Measurements from ENCODE around the gene STK10.
A peak's percentile ranks its signal among the peaks of the same experiment; 100 is the strongest.

Gene STK10

DNA sequence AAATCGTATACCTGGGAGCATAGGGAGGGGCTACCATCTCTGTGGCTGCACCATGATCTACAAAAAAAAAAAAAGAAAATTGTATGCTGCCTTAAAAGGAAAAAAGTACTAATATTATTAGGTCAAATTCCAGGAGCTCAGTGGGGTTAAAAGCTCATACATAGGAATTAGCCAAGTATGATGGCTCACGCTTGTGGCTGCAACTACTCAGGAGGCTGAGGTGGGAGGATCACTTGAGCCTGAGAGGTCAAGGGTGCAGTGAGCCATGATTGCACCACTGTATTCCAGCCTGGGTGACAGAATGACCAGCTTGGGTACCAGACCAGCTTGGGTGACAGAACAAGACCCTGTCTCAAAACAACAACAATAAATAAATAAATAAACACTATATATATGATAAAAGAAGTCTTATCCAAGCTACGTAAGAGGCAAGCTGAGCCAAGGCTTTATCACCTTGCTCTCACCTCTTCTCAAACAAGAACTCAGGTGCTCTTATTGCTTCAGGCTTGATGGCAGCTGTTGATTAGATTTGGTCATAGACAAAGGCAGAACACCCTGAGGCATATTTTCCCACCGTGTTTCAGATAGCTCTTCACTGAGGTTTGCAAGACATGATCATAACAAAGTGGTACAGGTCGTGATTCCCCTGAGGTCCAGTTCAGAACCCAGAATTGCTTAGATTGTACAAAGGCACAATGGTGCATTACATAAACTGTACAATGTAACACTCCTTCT lies 178.3 kb downstream of the STK10 start:
- H3K27me3 Mint-ChIP-seq: no peaks in the 10 kb centered on the region
- H3K27ac Mint-ChIP-seq: no peak overlapping the region
- H3K4me1 Mint-ChIP-seq (ENCODE audit: low read depth): peaks cover 31% of the 10 kb centered on the region
- peaks cover 3% of the 10 kb centered on the region for H3K36me3 Mint-ChIP-seq
- H3K4me3 Mint-ChIP-seq: no peak overlapping the region
- H3K9me3 Mint-ChIP-seq (ENCODE audit: low read depth): no peaks in the 10 kb centered on the region

DNA sequence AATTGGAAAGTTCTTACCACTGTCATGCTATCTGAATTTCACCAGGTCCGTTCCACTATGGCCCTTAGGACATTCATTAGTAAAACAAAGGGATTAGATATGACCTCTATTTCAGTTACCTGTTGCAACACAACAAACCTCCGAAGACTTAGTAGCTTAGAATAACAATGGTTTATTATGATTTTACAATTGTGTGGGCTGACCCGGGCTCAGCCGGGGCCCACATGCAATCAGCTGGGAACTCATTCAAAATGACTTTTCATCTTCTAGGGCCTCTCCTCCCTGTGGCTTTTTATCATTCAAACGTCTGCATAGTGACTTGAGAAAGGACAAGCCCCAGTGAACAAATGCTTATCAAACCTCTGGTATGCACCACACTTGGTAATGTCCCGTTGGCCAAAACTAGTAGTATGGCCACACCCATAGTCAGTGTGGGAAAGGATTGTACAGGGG lies 179.3 kb downstream of the STK10 start:
- Mint-ChIP-seq H3K27ac (peak overlapping the region; percentile 100), H3K4me3 (no peak overlapping the region), H3K9me3 (ENCODE audit: low read depth) (no peaks in the 10 kb centered on the region), H3K27me3 (no peaks in the 10 kb centered on the region), H3K4me1 (ENCODE audit: low read depth) (peaks cover 37% of the 10 kb centered on the region), H3K36me3 (peaks cover 3% of the 10 kb centered on the region)

DNA sequence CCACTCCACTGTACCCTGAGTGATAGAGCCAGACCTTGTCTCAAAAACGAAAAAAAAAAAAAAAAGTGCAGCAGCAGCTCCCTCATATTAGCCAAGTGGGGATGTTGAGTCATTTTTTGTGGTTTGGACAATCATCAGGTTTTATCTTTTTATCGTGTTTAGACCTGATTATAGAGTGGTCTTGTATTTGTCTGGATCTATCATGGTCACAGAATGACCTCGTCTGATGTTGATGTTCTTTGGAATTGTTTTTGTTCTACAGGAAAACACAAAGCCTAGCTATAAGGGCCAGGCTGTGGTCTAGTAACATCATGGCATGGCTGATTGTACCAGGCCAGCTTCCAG lies 179.9 kb downstream of the STK10 start:
- peaks cover 3% of the 10 kb centered on the region for H3K36me3 Mint-ChIP-seq
- H3K27ac Mint-ChIP-seq: peak overlapping the region; percentile 100
- H3K4me3 Mint-ChIP-seq: peak overlapping the region; percentile 100
- H3K27me3 Mint-ChIP-seq: no peaks in the 10 kb centered on the region
- peaks cover 43% of the 10 kb centered on the region for H3K4me1 Mint-ChIP-seq (ENCODE audit: low read depth)
- no peaks in the 10 kb centered on the region for H3K9me3 Mint-ChIP-seq (ENCODE audit: low read depth)

DNA sequence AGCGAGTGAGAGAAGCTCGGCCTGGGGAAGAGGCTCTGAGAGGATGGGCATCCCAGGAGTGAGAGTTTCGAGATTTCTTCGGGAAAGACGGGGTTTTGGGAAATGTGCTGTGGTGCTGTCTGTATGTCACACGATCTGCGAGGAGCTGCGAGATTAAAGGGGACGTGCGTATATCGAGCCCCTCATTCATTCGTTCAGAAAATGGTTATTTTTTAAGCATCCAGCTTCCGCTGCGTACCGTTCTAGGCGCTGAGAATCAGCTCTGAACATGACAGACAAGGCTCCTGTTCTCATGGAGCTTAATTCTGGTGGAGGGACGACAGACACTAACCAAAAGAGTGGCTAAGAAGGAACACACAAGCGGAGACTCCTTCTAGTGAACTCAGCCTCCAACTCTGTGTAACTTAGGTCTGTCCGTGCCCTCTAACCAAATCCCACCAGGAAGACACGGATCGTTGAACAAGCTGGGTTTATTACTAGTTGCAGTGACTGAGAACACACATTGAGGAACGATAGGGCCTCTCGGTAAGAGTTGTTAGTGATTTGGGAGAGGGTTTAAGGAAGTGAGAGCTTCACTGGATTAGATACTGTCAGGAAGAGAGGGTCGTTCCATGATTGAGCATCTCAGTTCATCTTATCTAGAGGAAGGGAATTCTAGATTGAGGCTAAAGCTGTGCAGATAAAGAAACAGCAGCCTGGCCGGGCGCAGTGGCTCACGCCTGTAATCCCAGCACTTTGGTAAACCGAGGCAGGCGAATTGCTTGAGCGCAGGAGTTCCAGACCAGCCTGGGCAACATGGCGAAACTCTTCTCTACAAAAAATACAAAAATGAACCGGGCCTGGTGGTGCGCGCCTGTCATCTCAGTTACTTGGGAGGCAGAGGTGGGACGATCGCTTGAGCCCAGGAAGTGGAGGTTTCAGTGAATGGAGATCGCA lies 180.6 kb downstream of the STK10 start:
- peak overlapping the region; percentile 100 for H3K4me3 Mint-ChIP-seq
- peaks cover 3% of the 10 kb centered on the region for H3K36me3 Mint-ChIP-seq
- no peaks in the 10 kb centered on the region for H3K9me3 Mint-ChIP-seq (ENCODE audit: low read depth)
- H3K4me1 Mint-ChIP-seq (ENCODE audit: low read depth): peaks cover 50% of the 10 kb centered on the region
- H3K27me3 Mint-ChIP-seq: no peaks in the 10 kb centered on the region
- peak overlapping the region; percentile 100 for H3K27ac Mint-ChIP-seq

DNA sequence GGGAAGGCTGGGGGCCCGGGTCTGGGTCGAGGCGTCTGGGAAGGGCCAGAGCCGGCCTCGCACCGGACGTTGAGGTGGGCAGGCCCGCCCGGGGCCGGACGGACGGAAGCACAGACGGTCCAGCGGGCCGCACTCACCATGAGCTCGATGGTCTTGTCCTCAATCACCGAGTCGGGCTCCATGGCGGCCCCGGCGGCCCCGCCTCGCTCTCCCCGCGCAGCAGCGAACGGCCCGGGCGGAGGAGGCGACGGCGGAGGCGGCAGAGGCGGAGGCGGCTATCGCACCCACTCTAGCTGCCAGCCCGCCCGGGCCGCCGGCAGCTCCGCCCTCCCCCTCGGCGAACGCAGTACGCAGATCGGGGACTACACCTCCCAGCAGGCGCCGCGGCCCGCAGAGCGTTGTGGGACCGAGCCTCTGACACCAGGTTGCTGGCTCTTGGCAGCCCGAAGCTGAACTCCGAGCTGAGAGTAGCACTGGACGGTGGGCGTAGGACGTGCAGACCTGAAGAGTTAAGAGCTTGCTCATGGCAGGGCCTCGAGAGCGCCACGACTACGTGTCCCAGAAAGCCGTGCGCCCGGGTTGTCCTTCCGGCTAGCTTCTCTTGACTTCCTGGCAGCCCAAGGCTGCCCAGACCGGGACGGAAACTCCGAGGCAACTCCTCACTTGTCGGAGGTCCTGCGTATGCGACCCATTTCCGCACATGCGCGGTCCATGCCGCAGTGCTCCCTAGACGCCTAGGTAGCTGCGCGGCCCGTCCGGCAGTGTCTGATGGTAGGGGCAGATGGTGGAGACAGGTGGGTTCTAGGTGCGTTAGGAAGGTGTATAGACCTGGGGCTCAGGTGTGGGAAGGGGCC lies 181.5 kb downstream of the STK10 start, which contains the start of gene FBXW11:
Gene FBXW11 (minus strand): TSS at position 318 of the 854 bp plus-strand sequence. CDS start 136 bp downstream, at position 182.
- no peaks in the 10 kb centered on the region for H3K9me3 Mint-ChIP-seq (ENCODE audit: low read depth)

DNA sequence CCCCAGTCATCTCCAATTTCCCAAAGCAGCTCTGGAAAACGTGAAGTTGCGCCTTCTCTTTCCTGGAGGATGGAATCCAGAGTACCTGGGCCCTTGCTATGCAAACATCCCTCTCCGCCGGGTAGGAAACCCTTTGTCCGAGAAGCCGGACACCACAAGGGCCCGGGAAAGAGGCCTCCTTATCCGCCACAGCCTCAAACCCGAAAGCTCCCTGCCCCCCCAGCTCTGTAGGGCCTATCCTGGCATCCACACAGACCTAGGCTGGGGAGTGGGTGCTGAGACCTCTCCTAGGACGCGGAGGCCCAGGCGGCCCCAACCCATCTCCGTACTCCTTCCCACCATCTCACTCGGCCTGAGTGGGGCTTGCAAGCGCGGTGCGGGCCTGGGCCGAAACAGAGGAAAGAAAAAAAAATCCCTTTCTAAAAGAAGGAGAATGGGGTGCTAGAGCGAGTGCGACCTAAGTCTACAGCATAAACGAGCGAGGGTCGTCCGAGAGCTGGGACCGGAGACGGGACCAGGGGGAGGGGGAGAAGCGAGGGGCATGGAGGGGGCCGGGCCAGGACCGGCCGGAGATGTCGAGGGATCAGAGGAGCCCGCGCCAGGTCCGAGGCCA lies 182.2 kb downstream of the STK10 start:
- H3K36me3 Mint-ChIP-seq: peaks cover 3% of the 10 kb centered on the region
- no peaks in the 10 kb centered on the region for H3K9me3 Mint-ChIP-seq (ENCODE audit: low read depth)
- no peaks in the 10 kb centered on the region for H3K27me3 Mint-ChIP-seq
- H3K4me3 Mint-ChIP-seq: peak overlapping the region; percentile 93
- H3K4me1 Mint-ChIP-seq (ENCODE audit: low read depth): peaks cover 66% of the 10 kb centered on the region
- H3K27ac Mint-ChIP-seq: peak overlapping the region; percentile 95

More for the DNA sequence above, 181.5 kb downstream of the STK10 start, which contains the start of gene FBXW11:
- Mint-ChIP-seq H3K36me3 (peaks cover 3% of the 10 kb centered on the region), H3K4me3 (peak within 1 kb of the TSS; percentile 100), H3K4me1 (ENCODE audit: low read depth) (peaks cover 59% of the 10 kb centered on the region), H3K27me3 (no peaks in the 10 kb centered on the region), H3K27ac (peak within 1 kb of the TSS; percentile 100)

DNA sequence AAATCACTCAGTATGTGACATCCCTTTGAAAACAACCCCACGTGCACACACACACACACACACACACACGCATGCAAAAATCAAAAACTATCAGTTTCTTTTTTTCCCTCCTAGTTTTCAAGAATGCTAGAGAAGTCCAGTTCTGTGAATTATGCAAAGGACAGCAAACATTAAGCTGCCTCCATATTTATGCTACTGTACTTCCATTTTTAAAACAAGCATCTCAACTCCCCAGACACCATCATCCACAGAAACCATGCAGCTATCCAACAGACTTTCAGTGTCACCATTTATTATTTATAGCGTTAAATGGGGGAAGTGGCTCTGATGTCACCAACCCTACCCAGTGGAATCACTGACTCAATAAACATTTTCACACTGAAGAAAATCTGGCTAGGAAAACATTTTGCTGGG lies 183.2 kb downstream of the STK10 start:
- Mint-ChIP-seq H3K27me3 (no peaks in the 10 kb centered on the region), H3K9me3 (ENCODE audit: low read depth) (no peaks in the 10 kb centered on the region), H3K4me1 (ENCODE audit: low read depth) (peaks cover 76% of the 10 kb centered on the region), H3K4me3 (peak overlapping the region; percentile 93), H3K36me3 (peaks cover 3% of the 10 kb centered on the region), H3K27ac (peak overlapping the region; percentile 95)

DNA sequence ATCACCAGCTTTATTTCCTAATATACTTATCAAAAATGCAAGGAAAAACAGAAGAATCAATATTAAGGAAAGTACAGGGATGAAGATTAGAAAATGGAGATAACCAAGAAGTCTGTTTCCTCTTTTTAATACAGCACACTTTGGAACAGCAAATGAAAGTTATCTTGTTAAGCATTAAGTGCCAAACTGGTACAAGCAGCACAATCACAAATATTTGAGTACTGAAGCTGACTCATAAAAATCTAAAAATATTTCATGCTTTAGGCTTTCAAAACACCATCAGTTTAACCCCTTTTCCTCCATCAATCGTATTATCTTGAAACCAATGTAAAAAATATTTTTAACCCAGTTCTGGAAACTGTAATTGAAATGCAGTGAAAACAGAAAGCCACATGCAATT lies 184.3 kb downstream of the STK10 start:
- no peaks in the 10 kb centered on the region for H3K9me3 Mint-ChIP-seq (ENCODE audit: low read depth)
- peak overlapping the region; percentile 55 for H3K27ac Mint-ChIP-seq
- no peaks in the 10 kb centered on the region for H3K27me3 Mint-ChIP-seq
- H3K4me3 Mint-ChIP-seq: peak overlapping the region; percentile 61
- peaks cover 3% of the 10 kb centered on the region for H3K36me3 Mint-ChIP-seq
- H3K4me1 Mint-ChIP-seq (ENCODE audit: low read depth): peaks cover 82% of the 10 kb centered on the region

DNA sequence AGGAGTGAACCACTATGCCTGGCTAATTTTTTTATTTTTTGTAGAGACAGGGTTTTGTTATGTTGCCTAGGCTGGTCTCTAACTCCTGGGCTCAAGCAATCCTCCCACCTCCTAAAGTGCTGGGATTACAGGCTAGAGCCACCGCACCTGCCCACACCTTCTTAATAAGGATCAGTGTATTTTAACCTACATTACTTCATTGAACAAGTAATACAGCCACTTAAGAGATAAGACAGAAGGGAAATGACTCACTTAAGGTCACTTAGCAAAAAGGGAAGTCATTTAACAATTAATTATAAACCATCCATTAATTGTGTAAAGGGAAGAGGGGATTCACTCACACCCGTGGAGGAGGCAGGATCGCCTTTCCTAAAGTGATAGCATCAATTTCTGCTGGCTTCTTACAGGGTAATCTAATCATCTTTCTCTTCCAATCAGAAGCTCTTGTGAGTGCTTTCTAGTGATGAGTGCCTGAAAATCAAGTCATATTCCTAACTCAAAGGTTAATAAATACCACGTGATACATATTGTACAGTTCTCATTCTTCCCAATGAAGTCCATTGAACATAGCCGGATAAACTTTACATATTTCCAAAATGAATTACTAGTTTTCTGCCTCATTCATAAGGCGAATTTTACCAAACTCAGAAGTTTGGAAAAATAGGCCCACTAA lies 185.0 kb downstream of the STK10 start:
- peak overlapping the region; percentile 75 for H3K27ac Mint-ChIP-seq
- H3K36me3 Mint-ChIP-seq: peaks cover 3% of the 10 kb centered on the region
- no peaks in the 10 kb centered on the region for H3K27me3 Mint-ChIP-seq
- H3K4me3 Mint-ChIP-seq: peak overlapping the region; percentile 61
- H3K4me1 Mint-ChIP-seq (ENCODE audit: low read depth): peaks cover 78% of the 10 kb centered on the region
- H3K9me3 Mint-ChIP-seq (ENCODE audit: low read depth): no peaks in the 10 kb centered on the region

DNA sequence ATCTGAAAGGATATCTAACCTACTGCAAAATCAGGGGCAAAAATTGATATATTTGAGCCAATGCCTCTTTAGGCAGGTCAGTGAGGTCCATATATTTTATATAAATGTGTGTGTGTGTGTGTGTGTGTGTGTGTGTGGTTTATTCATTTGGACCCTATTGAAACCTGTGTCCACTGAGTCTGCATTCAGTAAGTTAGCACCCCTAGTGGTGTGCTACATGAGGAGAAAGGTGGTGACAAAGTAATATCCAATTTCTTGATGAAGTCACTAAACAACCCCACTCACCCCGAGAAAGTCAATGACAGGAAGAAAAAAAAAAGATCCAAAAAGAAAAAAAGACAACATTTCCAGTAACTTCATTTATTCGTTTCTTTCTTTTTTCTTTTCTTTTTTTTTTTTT lies 185.7 kb downstream of the STK10 start:
- H3K27me3 Mint-ChIP-seq: no peaks in the 10 kb centered on the region
- H3K4me1 Mint-ChIP-seq (ENCODE audit: low read depth): peaks cover 78% of the 10 kb centered on the region
- peak overlapping the region; percentile 35 for H3K4me3 Mint-ChIP-seq
- peaks cover 3% of the 10 kb centered on the region for H3K36me3 Mint-ChIP-seq
- H3K9me3 Mint-ChIP-seq (ENCODE audit: low read depth): no peaks in the 10 kb centered on the region
- H3K27ac Mint-ChIP-seq: no peak overlapping the region

DNA sequence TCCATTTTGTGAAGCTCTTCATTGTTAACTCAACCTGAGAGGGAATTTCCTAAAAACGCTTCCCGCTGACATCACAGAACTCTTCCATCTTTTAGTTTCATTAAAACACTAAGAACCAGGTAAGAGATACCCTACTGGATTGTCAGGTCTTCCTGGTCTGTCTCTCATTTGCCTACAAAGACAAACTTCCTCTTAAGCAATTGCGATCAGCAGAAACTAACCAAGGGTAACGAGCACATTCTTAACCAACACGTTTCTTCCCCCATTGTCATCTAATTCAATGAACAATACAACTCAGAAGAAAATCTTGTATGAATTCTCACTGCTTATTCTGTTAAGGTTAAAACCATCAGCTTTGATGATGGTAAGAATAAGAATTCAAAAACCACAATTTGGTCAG lies 188.1 kb downstream of the STK10 start:
- Mint-ChIP-seq H3K27me3 (no peaks in the 10 kb centered on the region), H3K27ac (peak overlapping the region; percentile 7), H3K4me1 (ENCODE audit: low read depth) (peaks cover 85% of the 10 kb centered on the region), H3K36me3 (peaks cover 8% of the 10 kb centered on the region), H3K9me3 (ENCODE audit: low read depth) (no peaks in the 10 kb centered on the region), H3K4me3 (no peak overlapping the region)

DNA sequence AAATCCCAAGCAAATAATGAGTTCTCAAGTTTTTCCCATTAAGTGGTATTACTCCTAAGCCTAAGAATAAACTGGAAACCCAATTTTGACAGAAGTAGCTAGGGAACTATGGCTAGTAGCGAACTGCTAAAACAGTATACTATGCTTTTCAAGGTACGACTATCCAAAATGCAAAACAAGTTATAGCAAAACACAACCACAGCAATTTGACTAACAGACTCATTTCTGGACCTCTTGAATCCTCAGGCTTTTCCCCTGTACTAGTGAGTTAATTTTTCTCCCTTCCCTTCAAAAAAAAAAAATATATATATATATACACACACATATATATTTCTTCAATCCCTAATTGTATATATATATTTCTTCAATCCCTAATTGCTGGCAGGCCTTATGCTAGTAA lies 188.9 kb downstream of the STK10 start:
- Mint-ChIP-seq H3K36me3 (peaks cover 8% of the 10 kb centered on the region), H3K9me3 (ENCODE audit: low read depth) (no peaks in the 10 kb centered on the region), H3K27ac (no peak overlapping the region), H3K27me3 (no peaks in the 10 kb centered on the region), H3K4me1 (ENCODE audit: low read depth) (peaks cover 83% of the 10 kb centered on the region), H3K4me3 (no peak overlapping the region)

DNA sequence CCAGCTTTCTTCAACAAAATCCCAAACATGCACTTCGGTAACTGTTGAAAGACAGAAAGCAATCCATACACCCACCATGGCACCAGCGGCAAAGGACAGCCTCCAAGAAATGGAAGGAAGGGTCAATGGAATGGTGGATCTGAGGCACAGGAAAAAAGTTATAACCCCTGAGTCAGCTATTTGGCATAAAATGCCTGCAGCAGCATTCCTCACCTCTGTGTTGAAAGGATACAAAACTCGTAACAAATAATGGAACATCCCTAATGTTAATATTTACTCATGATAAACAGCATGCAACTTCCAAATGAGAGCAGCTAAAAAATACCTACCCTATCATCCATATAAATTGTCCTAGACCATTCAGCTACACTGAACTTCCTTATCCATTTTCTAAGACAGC lies 191.0 kb downstream of the STK10 start:
- Mint-ChIP-seq H3K4me3 (no peak overlapping the region), H3K4me1 (ENCODE audit: low read depth) (peaks cover 74% of the 10 kb centered on the region), H3K27me3 (no peaks in the 10 kb centered on the region), H3K9me3 (ENCODE audit: low read depth) (no peaks in the 10 kb centered on the region), H3K27ac (no peak overlapping the region), H3K36me3 (peaks cover 17% of the 10 kb centered on the region)

DNA sequence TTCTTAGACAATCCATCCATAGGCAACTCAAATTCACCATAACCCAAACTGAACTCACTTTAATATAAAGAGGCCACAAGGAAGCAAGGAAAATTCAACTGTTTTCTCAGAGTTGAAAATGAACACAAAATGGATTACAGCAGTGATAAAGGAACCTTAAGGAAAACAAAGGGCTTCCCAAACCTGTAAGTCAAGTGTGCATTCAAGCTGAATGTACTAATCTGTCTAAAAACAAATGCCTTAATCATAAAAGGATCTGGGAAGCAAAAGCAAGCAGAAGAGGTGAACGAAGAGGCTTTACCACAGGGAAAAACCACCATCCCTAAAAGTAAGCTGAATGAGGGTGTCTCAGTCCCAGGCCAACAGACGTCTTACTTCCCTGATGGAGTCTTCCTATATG lies 195.2 kb downstream of the STK10 start:
- H3K4me3 Mint-ChIP-seq: no peak overlapping the region
- H3K27me3 Mint-ChIP-seq: no peaks in the 10 kb centered on the region
- H3K36me3 Mint-ChIP-seq: peaks cover 24% of the 10 kb centered on the region
- H3K4me1 Mint-ChIP-seq (ENCODE audit: low read depth): peaks cover 66% of the 10 kb centered on the region
- H3K9me3 Mint-ChIP-seq (ENCODE audit: low read depth): no peaks in the 10 kb centered on the region
- H3K27ac Mint-ChIP-seq: peak overlapping the region; percentile 2

Data from activated naive CD8-positive, alpha-beta T cell (primary cell).